ENCODE results near the gene POMT1.

- TF ChIP-seq POLR2A (IDR thresholded peaks at IDR 0.05) (no peak), CTCF (IDR thresholded peaks at IDR 0.05) (no peak)
Observed at GRCh38 chr9:131490514-131490913, 12.2 kb upstream of the POMT1 start.

All from body of pancreas (tissue), 4 donors.